HCT116 (cell line): ENCODE results near the gene NARF. TPM values are rescaled to one million over a fixed set of nuclear protein-coding genes. Genes with fewer than 3 reads are reported as not detected.

ENCODE experiments used
- ATAC-seq: fragments of 200-7000 bp; cut with Tn5 transposase; 2 replicates; pipeline ENCODE4 v1.9.1; 2020; ENCODE audit warnings: mild to moderate bottlenecking, moderate library complexity
- BruUV-seq: library from RNA; stranded (reverse); fragments of 400-500 nt; replicated peaks from 2 replicates; lab custom pipeline; 2021; lab: Mats Ljungman, UMichigan
- CTCF ChIA-PET: fragments of 300-600 bp; sonication (Branson Sonifier 250); formaldehyde crosslinking; loops from one replicate; lab custom pipeline; 2021; ENCODE audit warnings: antibody characterized with exemption; lab: Charles Lee
- POLR2A ChIA-PET: fragments of 300-600, 350-600 bp; sonication (Branson Sonifier 250); formaldehyde crosslinking; loops from one replicate; lab custom pipeline; 2021; ENCODE audit warnings: antibody characterized with exemption; lab: Charles Lee
- RAD21 ChIA-PET, 2 experiments: fragments of 300-600 bp; sonication (Branson Sonifier 250); formaldehyde crosslinking; loops; one replicate each; lab custom pipeline; 2023; ENCODE audit warnings: low total read pairs in 2 of 2; ENCODE audit not compliant: uncharacterized antibody in 2 of 2, unreplicated experiment in 2 of 2, low non-redundant PET in 1 of 2; lab: Charles Lee
- DNase-seq: peaks from one replicate; pipeline ENCODE4 v3.0.0-alpha.2; 2010; ENCODE audit warnings: low read depth, low spot score
- H2AFZ ChIP-seq: fragments of 200-600 bp; shearing (Covaris generic), sonication (generic); 2 replicates; pipeline ENCODE4 v1.6.1; 2017; ENCODE audit warnings: low read depth, mixed run types, mixed read lengths, antibody characterized with exemption, low read length; ENCODE audit not compliant: poor library complexity, severe bottlenecking
- H3K27ac ChIP-seq: 2 replicates; pipeline ENCODE4 v1.5.1; 2012; ENCODE audit warnings: low read depth, low read length
- H3K27me3 ChIP-seq: fragments of 200-600 bp; sonication (generic); 2 replicates; pipeline ENCODE4 v1.6.1; 2016; ENCODE audit warnings: mixed run types, low read length, mixed read lengths; ENCODE audit not compliant: insufficient read depth
- H3K36me3 ChIP-seq, 2 experiments: fragments of 200-500 bp in 1 of 2; fragments of 200-600 bp in 1 of 2; sonication (Bioruptor generic) in 1 of 2; sonication (generic) in 1 of 2; 2 replicates each; pipeline versions ENCODE4 v1.5.1 to v1.6.1; 2014 to 2016; ENCODE audit warnings: low read length in 2 of 2, inconsistent platforms in 1 of 2, mixed read lengths in 1 of 2, mixed run types in 1 of 2; ENCODE audit not compliant: insufficient read depth in 2 of 2, control insufficient read depth in 1 of 2
- H3K4me1 ChIP-seq, 2 experiments: fragments of 200-600 bp in 1 of 2; sonication (generic) in 1 of 2; 2 replicates each; pipeline versions ENCODE4 v1.5.1 to v1.6.1; 2012 to 2017; ENCODE audit warnings: low read length in 2 of 2, inconsistent platforms in 1 of 2, mild to moderate bottlenecking in 1 of 2, mixed read lengths in 1 of 2, mixed run types in 1 of 2, moderate library complexity in 1 of 2; ENCODE audit not compliant: insufficient read depth in 2 of 2, control insufficient read depth in 1 of 2
- H3K4me2 ChIP-seq: fragments of 200-600 bp; sonication (generic); 2 replicates; pipeline ENCODE4 v1.6.1; 2017; ENCODE audit warnings: mixed run types, low read length, mixed read lengths
- H3K4me3 ChIP-seq, 2 experiments: fragments of 200-600 bp in 1 of 2; sonication (generic) in 1 of 2; replicated peaks in 1 of 2; 2 replicates each; pipeline ENCODE4 v1.5.1; 2011 to 2016; ENCODE audit warnings: low read length in 2 of 2, control low read depth in 1 of 2, low read depth in 1 of 2, mild to moderate bottlenecking in 1 of 2, mixed read lengths in 1 of 2, mixed run types in 1 of 2
- H3K79me2 ChIP-seq: fragments of 200-600 bp; sonication (generic); 2 replicates; pipeline ENCODE4 v1.6.1; 2017; ENCODE audit warnings: mild to moderate bottlenecking, mixed run types, low read length, moderate library complexity, mixed read lengths; ENCODE audit not compliant: insufficient read depth
- H3K9ac ChIP-seq: fragments of 200-600 bp; sonication (generic); 2 replicates; pipeline ENCODE4 v1.6.1; 2016; ENCODE audit warnings: low read length, mixed read lengths
- H3K9me2 ChIP-seq: fragments of 200-600 bp; sonication (generic), shearing (Covaris generic); 2 replicates; pipeline ENCODE4 v1.6.1; 2017; ENCODE audit warnings: mixed run types, mild to moderate bottlenecking, moderate library complexity; ENCODE audit not compliant: insufficient read depth
- H3K9me3 ChIP-seq, 2 experiments: fragments of 200-500 bp in 1 of 2; fragments of 200-600 bp in 1 of 2; sonication (Bioruptor generic) in 1 of 2; sonication (generic) in 1 of 2; 2 replicates each; pipeline ENCODE4 v1.6.1; 2014 to 2017; ENCODE audit warnings: low read length in 2 of 2, mixed read lengths in 2 of 2, inconsistent platforms in 1 of 2, low read depth in 1 of 2, mild to moderate bottlenecking in 1 of 2, mixed run types in 1 of 2, moderate library complexity in 1 of 2; ENCODE audit not compliant: control insufficient read depth in 1 of 2, insufficient read depth in 1 of 2
- H4K20me1 ChIP-seq: fragments of 200-600 bp; sonication (generic), shearing (Covaris generic); 2 replicates; pipeline ENCODE4 v1.6.1; 2017; ENCODE audit warnings: mixed run types, mild to moderate bottlenecking, moderate library complexity; ENCODE audit not compliant: insufficient read depth
- CBX3 ChIP-seq: IDR thresholded peaks from 2 replicates; pipeline ENCODE4 v1.6.1; 2012; ENCODE audit warnings: low read depth
- CEBPB ChIP-seq: IDR thresholded peaks from 2 replicates; pipeline ENCODE4 v1.6.1; 2012; ENCODE audit warnings: low read depth
- ELF1 ChIP-seq: IDR thresholded peaks from 2 replicates; pipeline ENCODE4 v1.6.1; 2012; ENCODE audit warnings: low read depth, borderline replicate concordance
- EZH2 ChIP-seq: fragments of 200-600 bp; sonication (generic); IDR thresholded peaks from 2 replicates; pipeline ENCODE4 v1.6.1; 2017; ENCODE audit warnings: antibody characterized with exemption, mixed run types
- POLR2A ChIP-seq: IDR thresholded peaks from 2 replicates; pipeline ENCODE4 v1.7.0; 2011; ENCODE audit warnings: borderline replicate concordance; ENCODE audit not compliant: insufficient read depth, insufficient read length; ENCODE audit errors: extremely low read depth
- POLR2AphosphoS5 ChIP-seq: IDR thresholded peaks from 2 replicates; pipeline ENCODE4 v1.6.1; 2011; ENCODE audit warnings: mild to moderate bottlenecking, low read depth, low read length, moderate library complexity
- SIN3A ChIP-seq: IDR thresholded peaks from 2 replicates; pipeline ENCODE4 v1.6.1; 2012; ENCODE audit warnings: low read depth
- SRF ChIP-seq: IDR thresholded peaks from 2 replicates; pipeline ENCODE4 v1.6.1; 2012; ENCODE audit warnings: low read depth
- TCF7L2 ChIP-seq: IDR thresholded peaks from 2 replicates; pipeline ENCODE4 v1.7.0; 2011; ENCODE audit warnings: borderline replicate concordance, inconsistent platforms; ENCODE audit not compliant: insufficient read depth, insufficient read length; ENCODE audit errors: extremely low read depth
- YY1 ChIP-seq: IDR thresholded peaks from 2 replicates; pipeline ENCODE4 v1.6.1; 2011; ENCODE audit warnings: low read length, low read depth, moderate library complexity, mild to moderate bottlenecking; ENCODE audit not compliant: insufficient replicate concordance; ENCODE audit errors: extremely low read depth
- ZNF274 ChIP-seq: fragments of 200-500 bp; sonication (Bioruptor generic); IDR thresholded peaks from 2 replicates; pipeline ENCODE4 v1.6.1; 2014; ENCODE audit warnings: mild to moderate bottlenecking, low read depth, low read length, inconsistent platforms
- intact Hi-C: fragments of 100-400 bp; cut with micrococcal nuclease; formaldehyde crosslinking; loops from 2 replicates; pipeline ENCODE4 v1.10.0; 2022
- total RNA-seq: library from RNA; stranded (reverse); gene quantifications from one replicate; pipeline ENCODE4 v1.2.1, GENCODE V29; 2021; ENCODE audit not compliant: unreplicated experiment
- TF ChIP-seq, protein P1 (sequence below): IDR thresholded peaks from 2 replicates; pipeline ENCODE4 v1.6.1; 2012
- TF ChIP-seq, protein P2 (sequence below): IDR thresholded peaks from 2 replicates; pipeline ENCODE4 v1.6.1; 2012; ENCODE audit warnings: low read depth

The NARF gene
- total RNA-seq, 1 experiment from 2014 or later, result 91.8 TPM

DNA sequence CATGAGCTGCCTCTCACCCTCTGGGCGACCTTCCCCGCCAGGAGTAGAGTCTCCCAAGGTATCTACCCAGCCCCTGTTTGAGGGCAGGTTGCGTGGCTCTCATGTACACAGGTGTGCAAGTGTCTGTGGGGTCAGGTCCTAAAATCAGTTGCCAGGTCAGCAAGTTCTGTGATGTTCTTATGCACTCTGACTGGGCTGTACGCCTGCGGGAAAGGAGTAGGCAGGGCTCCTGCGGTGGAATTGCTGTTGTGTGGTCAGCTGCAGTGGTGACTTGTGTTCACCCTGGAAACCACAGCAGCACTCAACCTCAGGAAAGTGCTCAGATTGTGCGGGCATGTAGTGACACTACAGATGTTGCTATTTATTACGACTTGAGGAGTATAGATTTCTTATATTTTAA, 19.4 kb downstream of the NARF start:
- ChIA-PET POLR2A (no interaction called here), CTCF (interaction anchor here (1.6 kb wide), 1 partner anchor 16 kb away, joined by 3 read pairs; no protein-coding TSS in a partner anchor), RAD21 (no interaction called here)
- Histone ChIP-seq H3K4me2 (no peak overlapping the region), H3K36me3 (peaks cover 16 to 45% of the 10 kb centered on the region in 2 experiments; a peak in 3 of 4 replicates), H3K9ac (no peak overlapping the region), H3K4me1 (no peaks in the 10 kb centered on the region), H3K9me2 (no peaks in the 10 kb centered on the region), H3K4me3 (no peak overlapping the region), H3K9me3 (no peaks in the 10 kb centered on the region), H2AFZ (no peak overlapping the region), H3K27me3 (no peaks in the 10 kb centered on the region), H3K79me2 (no peaks in the 10 kb centered on the region), H4K20me1 (no peaks in the 10 kb centered on the region), H3K27ac (no peak overlapping the region)
- no TSS peak for BruUV-seq
- no peak for TF ChIP-seq EZH2
- no peak for TF ChIP-seq POLR2AphosphoS5
- TF ChIP-seq, protein P1, sequence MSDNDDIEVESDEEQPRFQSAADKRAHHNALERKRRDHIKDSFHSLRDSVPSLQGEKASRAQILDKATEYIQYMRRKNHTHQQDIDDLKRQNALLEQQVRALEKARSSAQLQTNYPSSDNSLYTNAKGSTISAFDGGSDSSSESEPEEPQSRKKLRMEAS, result no peak
- TF ChIP-seq SIN3A, result no peak
- no peak for TF ChIP-seq CBX3
- TF ChIP-seq CEBPB, result no peak
- no peak for TF ChIP-seq POLR2A
- TF ChIP-seq ELF1, result no peak
- TF ChIP-seq, protein P2, sequence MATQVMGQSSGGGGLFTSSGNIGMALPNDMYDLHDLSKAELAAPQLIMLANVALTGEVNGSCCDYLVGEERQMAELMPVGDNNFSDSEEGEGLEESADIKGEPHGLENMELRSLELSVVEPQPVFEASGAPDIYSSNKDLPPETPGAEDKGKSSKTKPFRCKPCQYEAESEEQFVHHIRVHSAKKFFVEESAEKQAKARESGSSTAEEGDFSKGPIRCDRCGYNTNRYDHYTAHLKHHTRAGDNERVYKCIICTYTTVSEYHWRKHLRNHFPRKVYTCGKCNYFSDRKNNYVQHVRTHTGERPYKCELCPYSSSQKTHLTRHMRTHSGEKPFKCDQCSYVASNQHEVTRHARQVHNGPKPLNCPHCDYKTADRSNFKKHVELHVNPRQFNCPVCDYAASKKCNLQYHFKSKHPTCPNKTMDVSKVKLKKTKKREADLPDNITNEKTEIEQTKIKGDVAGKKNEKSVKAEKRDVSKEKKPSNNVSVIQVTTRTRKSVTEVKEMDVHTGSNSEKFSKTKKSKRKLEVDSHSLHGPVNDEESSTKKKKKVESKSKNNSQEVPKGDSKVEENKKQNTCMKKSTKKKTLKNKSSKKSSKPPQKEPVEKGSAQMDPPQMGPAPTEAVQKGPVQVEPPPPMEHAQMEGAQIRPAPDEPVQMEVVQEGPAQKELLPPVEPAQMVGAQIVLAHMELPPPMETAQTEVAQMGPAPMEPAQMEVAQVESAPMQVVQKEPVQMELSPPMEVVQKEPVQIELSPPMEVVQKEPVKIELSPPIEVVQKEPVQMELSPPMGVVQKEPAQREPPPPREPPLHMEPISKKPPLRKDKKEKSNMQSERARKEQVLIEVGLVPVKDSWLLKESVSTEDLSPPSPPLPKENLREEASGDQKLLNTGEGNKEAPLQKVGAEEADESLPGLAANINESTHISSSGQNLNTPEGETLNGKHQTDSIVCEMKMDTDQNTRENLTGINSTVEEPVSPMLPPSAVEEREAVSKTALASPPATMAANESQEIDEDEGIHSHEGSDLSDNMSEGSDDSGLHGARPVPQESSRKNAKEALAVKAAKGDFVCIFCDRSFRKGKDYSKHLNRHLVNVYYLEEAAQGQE, result no peak
- no peak for TF ChIP-seq ZNF274
- TF ChIP-seq YY1, result no peak
- TF ChIP-seq TCF7L2, result no peak
- TF ChIP-seq SRF, result no peak
- no peak for ATAC-seq
- DNase-seq, result no peak
- intact Hi-C loops, result no loop called here
